ENCODE data around the gene LRRC4B.

- TF ChIP-seq ZFP3 (tag by site-specific recombination; IDR thresholded peaks at IDR 0.05; ENCODE audit: low read depth) (no peak), CTCF (tag by site-specific recombination; IDR thresholded peaks at IDR 0.05) (no peak), ZBTB8A (tag by site-specific recombination; IDR thresholded peaks at IDR 0.05) (no peak), ZBTB7A (tag by site-specific recombination; IDR thresholded peaks at IDR 0.05; ENCODE audit: low read depth) (no peak), SP2 (tag by site-specific recombination; IDR thresholded peaks at IDR 0.05) (no peak), ZNF626 (tag by site-specific recombination; IDR thresholded peaks at IDR 0.05) (no peak), ZNF274 (IDR thresholded peaks at IDR 0.05; ENCODE audit: low read length) (no peak), ZNF274 (tag by site-specific recombination; IDR thresholded peaks at IDR 0.05; ENCODE audit: borderline replicate concordance) (no peak), ZBTB10 (tag by site-specific recombination; IDR thresholded peaks at IDR 0.05) (no peak), PATZ1 (tag by site-specific recombination; IDR thresholded peaks at IDR 0.05) (no peak), ZBTB21 (tag by site-specific recombination; IDR thresholded peaks at IDR 0.05) (no peak), ZNF19 (tag by site-specific recombination; IDR thresholded peaks at IDR 0.05; ENCODE audit: low read depth) (no peak), TCF7L2 (IDR thresholded peaks at IDR 0.05; ENCODE audit: borderline replicate concordance, low read depth, low read length) (no peak), ZBTB44 (tag by site-specific recombination; IDR thresholded peaks at IDR 0.05) (no peak), ZNF112 (tag by site-specific recombination; IDR thresholded peaks at IDR 0.05) (no peak)
These were observed 10.2 kb downstream of the LRRC4B start for GRCh38 chr19:50558039-50558438.
